Hematopoietic multipotent progenitor cell (in vitro differentiated cells): ENCODE measurements around the gene GNA14. TPM values are rescaled to one million over a fixed set of nuclear protein-coding genes. Genes with fewer than 3 reads are reported as not detected.
"Not testable (repeated sequence)": the region's sequence is repeated elsewhere in the genome, so short reads cannot be mapped to it uniquely, and the experiment has no call there.

Experiments used
- DNase-seq, 3 donors: peaks; one replicate each; pipeline ENCODE4 v3.0.0-alpha.2; 2011 to 2015; ENCODE audit warnings: low read depth in 2 of 3, low spot score in 2 of 3
- total RNA-seq: library from RNA; depleted of rRNA; stranded (reverse); fragments of >200 nt; gene quantifications from one replicate; pipeline ENCODE4 v1.2.3, GENCODE V29; 2012

GNA14 gene
- total RNA-seq, 1 donor: under 0.01 TPM

GRCh38 chr9:77647267-77648233 lies 572 bp downstream of the GNA14 start:
- DNase-seq: peak in 2 of 3 donors; percentile 9 to 39

GRCh38 chr9:77643871-77644270 lies 4.3 kb downstream of the GNA14 start:
- DNase-seq: no peak

- DNase-seq: no peak
Observed at GRCh38 chr9:77640741-77641580, 7.2 kb downstream of the GNA14 start.

- no peak for DNase-seq
Observed at GRCh38 chr9:77632652-77633051, 15.5 kb downstream of the GNA14 start.

- not testable (repeated sequence) for DNase-seq
Observed at GRCh38 chr9:77628864-77629263, 19.3 kb downstream of the GNA14 start.

GRCh38 chr9:77616191-77616590 lies 31.9 kb downstream of the GNA14 start:
- DNase-seq: no peak

GRCh38 chr9:77614645-77615044 lies 33.5 kb downstream of the GNA14 start:
- DNase-seq: no peak

GRCh38 chr9:77606526-77606925 lies 41.6 kb downstream of the GNA14 start:
- no peak for DNase-seq

GRCh38 chr9:77605449-77606220 lies 42.5 kb downstream of the GNA14 start:
- DNase-seq: no peak

- DNase-seq: no peak
Observed at GRCh38 chr9:77604316-77604715, 43.8 kb downstream of the GNA14 start.

- no peak for DNase-seq
Observed at GRCh38 chr9:77602852-77603251, 45.3 kb downstream of the GNA14 start.

- DNase-seq: no peak
Observed at GRCh38 chr9:77601476-77602099, 46.5 kb downstream of the GNA14 start.

- DNase-seq: no peak
Observed at GRCh38 chr9:77600810-77601209, 47.3 kb downstream of the GNA14 start.

- no peak for DNase-seq
Observed at GRCh38 chr9:77599492-77599891, 48.6 kb downstream of the GNA14 start.

- DNase-seq: no peak
Observed at GRCh38 chr9:77598991-77599390, 49.1 kb downstream of the GNA14 start.

- no peak for DNase-seq
Observed at GRCh38 chr9:77598524-77598923, 49.6 kb downstream of the GNA14 start.

GRCh38 chr9:77597057-77597456 lies 51.1 kb downstream of the GNA14 start:
- no peak for DNase-seq

- peak in 2 of 3 donors; percentile 48 to 83 for DNase-seq
Observed at GRCh38 chr9:77595426-77596095, 52.6 kb downstream of the GNA14 start.

- no peak for DNase-seq
Observed at GRCh38 chr9:77594963-77595362, 53.2 kb downstream of the GNA14 start.

GRCh38 chr9:77593528-77593927 lies 54.6 kb downstream of the GNA14 start:
- DNase-seq: no peak
